CD4-positive, CD25-positive, alpha-beta regulatory T cell (primary cell): ENCODE data around the gene CEP78. TPM values are rescaled to one million over a fixed set of nuclear protein-coding genes. Genes with fewer than 3 reads are reported as not detected.

Experiments
- ATAC-seq, 2 donors: fragments of 150-1000 bp; cut with Tn5 transposase; one replicate each; pipeline ENCODE4 v1.10.0; 2021; ENCODE audit warnings: low read depth in 2 of 2, moderate number of reproducible peaks in 2 of 2, moderate library complexity in 1 of 2
- DNase-seq, 3 donors: peaks; one replicate each; pipeline versions ENCODE4 v3.0.0 to v3.0.0-alpha.2; 2012 to 2022; ENCODE audit warnings: mixed read lengths in 1 of 3
- H3K27ac ChIP-seq: one replicate; pipeline ENCODE4 v1.7.0; 2013; ENCODE audit warnings: mild to moderate bottlenecking, low read length; ENCODE audit not compliant: insufficient read depth, poor library complexity, severe bottlenecking
- H3K27me3 ChIP-seq: one replicate; pipeline ENCODE4 v1.7.0; 2013; ENCODE audit warnings: low read length; ENCODE audit not compliant: control insufficient read depth, insufficient read depth
- H3K36me3 ChIP-seq: one replicate; pipeline ENCODE4 v1.7.0; 2013; ENCODE audit warnings: mild to moderate bottlenecking, low read length, moderate library complexity; ENCODE audit not compliant: control insufficient read depth, insufficient read depth
- H3K4me1 ChIP-seq: 2 replicates; pipeline ENCODE4 v1.7.0; 2013; ENCODE audit warnings: mild to moderate bottlenecking, low read length; ENCODE audit not compliant: insufficient read depth, control insufficient read depth, poor library complexity, severe bottlenecking
- H3K4me3 ChIP-seq: one replicate; pipeline ENCODE4 v1.7.0; 2013; ENCODE audit warnings: low read depth, mild to moderate bottlenecking, low read length, moderate library complexity
- H3K9me3 ChIP-seq, 2 experiments: 1 replicate in 1 of 2; 2 replicates in 1 of 2; pipeline ENCODE4 v1.7.0; 2013; ENCODE audit warnings: low read length in 2 of 2, mild to moderate bottlenecking in 1 of 2, moderate library complexity in 1 of 2; ENCODE audit not compliant: control insufficient read depth in 2 of 2
- H3K27ac Mint-ChIP-seq, 3 donors: one replicate each; pipeline ENCODE4 v1.8.0; 2020 to 2022; ENCODE audit warnings: mild to moderate bottlenecking in 3 of 3, mixed read lengths in 3 of 3, moderate library complexity in 2 of 3
- H3K27me3 Mint-ChIP-seq: one replicate; pipeline ENCODE4 v1.8.0; 2022; ENCODE audit warnings: mild to moderate bottlenecking, mixed read lengths
- H3K36me3 Mint-ChIP-seq: one replicate; pipeline ENCODE4 v1.8.0; 2020; ENCODE audit warnings: mixed read lengths
- H3K4me1 Mint-ChIP-seq, 4 donors: one replicate each; pipeline ENCODE4 v1.8.0; 2020 to 2022; ENCODE audit warnings: mixed read lengths in 4 of 4, mild to moderate bottlenecking in 1 of 4
- H3K4me3 Mint-ChIP-seq, 4 donors: one replicate each; pipeline ENCODE4 v1.8.0; 2020 to 2022; ENCODE audit warnings: mild to moderate bottlenecking in 4 of 4, mixed read lengths in 4 of 4, moderate library complexity in 3 of 4
- H3K9me3 Mint-ChIP-seq, 7 donors: one replicate each; pipeline ENCODE4 v1.8.0; 2020 to 2022; ENCODE audit warnings: mixed read lengths in 7 of 7, mild to moderate bottlenecking in 3 of 7, moderate library complexity in 2 of 7
- polyA plus RNA-seq, 4 donors: library from polyadenylated mRNA; unstranded; fragments of 300-500 nt; fragmentation: Illumina TruSeq; gene quantifications; one replicate each; pipeline ENCODE4 v1.2.3, GENCODE V29; 2021
- total RNA-seq: library from RNA; stranded (reverse); gene quantifications from one replicate; pipeline ENCODE4 v1.2.3, GENCODE V29; 2022

The CEP78 gene
- total and polyA plus RNA-seq, 5 donors from 2014 or later, result 24.9 to 43.6 (median 31.4) TPM

DNA sequence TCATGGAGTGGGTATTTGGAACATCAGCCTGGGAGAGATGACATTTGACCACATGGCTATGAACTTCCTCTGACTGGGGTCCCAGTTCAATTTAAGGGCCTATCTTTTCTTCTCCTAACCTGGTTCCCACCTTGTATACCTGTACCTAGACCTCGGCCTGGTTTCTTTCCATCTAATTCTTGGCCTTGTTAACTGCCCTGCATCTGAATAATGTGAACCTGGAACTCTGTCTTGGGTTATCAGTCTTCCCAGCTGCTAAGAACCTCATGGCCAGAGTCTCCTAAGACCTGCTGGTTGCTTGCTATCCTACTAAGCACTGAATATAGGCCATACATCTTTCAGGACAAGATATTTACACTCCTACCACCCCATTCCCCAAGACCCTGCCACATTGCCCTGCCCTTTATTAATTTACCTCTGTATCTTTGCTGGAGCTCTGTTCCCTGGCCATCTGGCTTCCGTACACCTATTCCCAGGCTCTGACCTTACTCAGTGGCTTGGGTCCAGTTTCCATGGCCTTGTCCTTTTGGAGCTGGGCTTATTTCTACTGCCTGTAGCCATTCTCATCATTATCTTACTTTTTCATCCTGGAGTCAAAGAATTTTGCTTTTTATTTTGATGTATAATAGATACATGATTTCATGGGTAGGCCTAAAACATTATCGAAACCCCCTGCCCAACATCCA lies 67.6 kb downstream of the CEP78 start:
- Mint-ChIP-seq H3K9me3 (no peaks in the 10 kb centered on the region), H3K27ac (no peak overlapping the region), H3K4me3 (no peak overlapping the region), H3K36me3 (peaks cover 48% of the 10 kb centered on the region), H3K4me1 (peaks cover 0 to 18% (median 8%) of the 10 kb centered on the region in 4 donors), H3K27me3 (no peaks in the 10 kb centered on the region)
- Histone ChIP-seq H3K4me3 (no peak overlapping the region), H3K9me3 (no peaks in the 10 kb centered on the region), H3K4me1 (no peaks in the 10 kb centered on the region), H3K27ac (no peak overlapping the region), H3K27me3 (no peaks in the 10 kb centered on the region), H3K36me3 (peaks cover 23% of the 10 kb centered on the region)
- DNase-seq (no peak), ATAC-seq (no peak)

DNA sequence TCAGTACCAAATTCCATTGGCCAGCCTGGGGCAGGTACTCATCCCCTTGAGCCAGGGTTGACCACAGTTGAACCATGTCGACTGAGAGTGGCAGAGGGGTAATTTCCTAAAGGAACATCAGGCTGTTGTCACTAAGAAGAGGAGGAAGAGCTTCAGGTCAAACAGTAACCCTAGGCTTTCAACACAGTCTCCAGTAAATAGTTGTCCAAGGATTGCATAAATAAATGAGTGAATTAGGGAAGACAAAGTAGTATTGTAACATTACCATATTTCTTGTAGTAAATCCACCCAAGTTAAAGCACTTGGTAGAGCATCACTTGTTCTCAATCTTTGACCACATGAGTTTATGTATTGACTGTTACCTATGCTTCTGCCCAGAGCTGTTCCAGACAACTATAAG lies 68.5 kb downstream of the CEP78 start:
- Mint-ChIP-seq H3K9me3 (no peaks in the 10 kb centered on the region), H3K27ac (no peak overlapping the region), H3K36me3 (peaks cover 52% of the 10 kb centered on the region), H3K4me3 (no peak overlapping the region), H3K4me1 (peaks cover 0 to 12% (median 4%) of the 10 kb centered on the region in 4 donors), H3K27me3 (no peaks in the 10 kb centered on the region)
- Histone ChIP-seq H3K36me3 (peaks cover 23% of the 10 kb centered on the region), H3K27ac (no peak overlapping the region), H3K9me3 (no peaks in the 10 kb centered on the region), H3K4me3 (no peak overlapping the region), H3K27me3 (no peaks in the 10 kb centered on the region), H3K4me1 (no peaks in the 10 kb centered on the region)
- DNase-seq, result no peak
- no peak for ATAC-seq

- DNase-seq (no peak), ATAC-seq (no peak)
- no peak overlapping the region for H3K4me3 Mint-ChIP-seq
- H3K4me3 ChIP-seq, result no peak overlapping the region
- no peaks in the 10 kb centered on the region for H3K9me3 ChIP-seq
- H3K27ac Mint-ChIP-seq, result peak overlapping the region in 1 of 3 donors; percentile 22
- H3K36me3 Mint-ChIP-seq, result peaks cover 64% of the 10 kb centered on the region
- H3K36me3 ChIP-seq, result peaks cover 29% of the 10 kb centered on the region
- H3K27me3 ChIP-seq, result no peaks in the 10 kb centered on the region
- H3K27ac ChIP-seq, result no peak overlapping the region
- no peaks in the 10 kb centered on the region for H3K4me1 ChIP-seq
- no peaks in the 10 kb centered on the region for H3K27me3 Mint-ChIP-seq
- peaks cover 0 to 5% (median 1%) of the 10 kb centered on the region in 4 donors for H3K4me1 Mint-ChIP-seq
- H3K9me3 Mint-ChIP-seq, result no peaks in the 10 kb centered on the region
Observed at GRCh38 chr9:78306222-78307076, 70.6 kb downstream of the CEP78 start.

GRCh38 chr9:78307360-78307759 lies 71.5 kb downstream of the CEP78 start:
- Histone ChIP-seq H3K27ac (no peak overlapping the region), H3K4me3 (no peak overlapping the region), H3K27me3 (no peaks in the 10 kb centered on the region), H3K4me1 (no peaks in the 10 kb centered on the region), H3K9me3 (no peaks in the 10 kb centered on the region), H3K36me3 (peaks cover 33% of the 10 kb centered on the region)
- Mint-ChIP-seq H3K27ac (no peak overlapping the region), H3K4me3 (no peak overlapping the region), H3K9me3 (no peaks in the 10 kb centered on the region), H3K4me1 (peaks cover 0 to 5% (median 1%) of the 10 kb centered on the region in 4 donors), H3K36me3 (peaks cover 63% of the 10 kb centered on the region), H3K27me3 (no peaks in the 10 kb centered on the region)
- ATAC-seq (no peak), DNase-seq (no peak)

GRCh38 chr9:78309066-78309465 lies 73.2 kb downstream of the CEP78 start:
- peaks cover 33% of the 10 kb centered on the region for H3K36me3 ChIP-seq
- H3K4me1 Mint-ChIP-seq, result no peaks in the 10 kb centered on the region
- no peaks in the 10 kb centered on the region for H3K4me1 ChIP-seq
- H3K27me3 ChIP-seq, result no peaks in the 10 kb centered on the region
- no peak for ATAC-seq
- DNase-seq, result no peak
- no peaks in the 10 kb centered on the region for H3K9me3 Mint-ChIP-seq
- H3K27ac ChIP-seq, result no peak overlapping the region
- H3K4me3 Mint-ChIP-seq, result no peak overlapping the region
- peaks cover 58% of the 10 kb centered on the region for H3K36me3 Mint-ChIP-seq
- peak overlapping the region in 1 of 3 donors; percentile 20 for H3K27ac Mint-ChIP-seq
- H3K27me3 Mint-ChIP-seq, result no peaks in the 10 kb centered on the region
- no peaks in the 10 kb centered on the region for H3K9me3 ChIP-seq
- H3K4me3 ChIP-seq, result no peak overlapping the region

GRCh38 chr9:78311075-78311474 lies 75.2 kb downstream of the CEP78 start:
- H3K4me1 ChIP-seq, result no peaks in the 10 kb centered on the region
- Mint-ChIP-seq H3K36me3 (peaks cover 48% of the 10 kb centered on the region), H3K9me3 (no peaks in the 10 kb centered on the region), H3K27me3 (no peaks in the 10 kb centered on the region), H3K27ac (no peak overlapping the region), H3K4me3 (no peak overlapping the region), H3K4me1 (peaks cover 0 to 2% (median 0%) of the 10 kb centered on the region in 4 donors)
- DNase-seq (no peak), ATAC-seq (no peak)
- no peaks in the 10 kb centered on the region for H3K9me3 ChIP-seq
- H3K27me3 ChIP-seq, result no peaks in the 10 kb centered on the region
- H3K27ac ChIP-seq, result no peak overlapping the region
- H3K4me3 ChIP-seq, result no peak overlapping the region
- peaks cover 23% of the 10 kb centered on the region for H3K36me3 ChIP-seq

GRCh38 chr9:78311886-78312524 lies 76.1 kb downstream of the CEP78 start:
- Histone ChIP-seq H3K4me3 (no peak overlapping the region), H3K27me3 (no peaks in the 10 kb centered on the region), H3K4me1 (no peaks in the 10 kb centered on the region), H3K36me3 (peaks cover 15% of the 10 kb centered on the region), H3K27ac (no peak overlapping the region), H3K9me3 (no peaks in the 10 kb centered on the region)
- H3K36me3 Mint-ChIP-seq, result peaks cover 50% of the 10 kb centered on the region
- no peak overlapping the region for H3K4me3 Mint-ChIP-seq
- no peak overlapping the region for H3K27ac Mint-ChIP-seq
- H3K9me3 Mint-ChIP-seq, result no peaks in the 10 kb centered on the region
- H3K27me3 Mint-ChIP-seq, result no peaks in the 10 kb centered on the region
- no peak for ATAC-seq
- DNase-seq, result no peak
- H3K4me1 Mint-ChIP-seq, result peaks cover 0 to 2% (median 0%) of the 10 kb centered on the region in 4 donors
